Upper lobe of left lung (tissue), 4 donors: Measurements from ENCODE around the gene VSTM5.

Experiments used
- CTCF ChIP-seq, 6 experiments: fragments of 450-650 bp in 4 of 6; fragments of 200-600 bp in 2 of 6; sonication (generic) in 2 of 6; IDR thresholded peaks; one replicate each; pipeline ENCODE4 v1.5.1; 2016 to 2019; ENCODE audit warnings: antibody characterized with exemption in 6 of 6
- EP300 ChIP-seq, 4 donors: sonication (generic); formaldehyde crosslinking; IDR thresholded peaks; one replicate each; pipeline ENCODE4 v1.5.1; 2017; ENCODE audit warnings: antibody characterized with exemption in 4 of 4, control low read depth in 2 of 4
- POLR2A ChIP-seq, 4 donors: fragments of 450-650 bp; IDR thresholded peaks; one replicate each; pipeline ENCODE4 v1.5.1; 2016 to 2017; ENCODE audit warnings: antibody characterized with exemption in 4 of 4, mild to moderate bottlenecking in 2 of 4
- POLR2AphosphoS5 ChIP-seq, 2 donors: sonication (generic); formaldehyde crosslinking; IDR thresholded peaks; one replicate each; pipeline ENCODE4 v1.5.1; 2017; ENCODE audit warnings: antibody characterized with exemption in 2 of 2

GRCh38 chr11:93822359-93822758 lies 28.1 kb downstream of the VSTM5 start:
- TF ChIP-seq CTCF (IDR thresholded peaks at IDR 0.05) = no peak
- TF ChIP-seq POLR2A (IDR thresholded peaks at IDR 0.05) = no peak
- no peak for TF ChIP-seq POLR2AphosphoS5 (IDR thresholded peaks at IDR 0.05)
- TF ChIP-seq EP300 (IDR thresholded peaks at IDR 0.05) = no peak
